PC-3 (cell line): Measurements from ENCODE around the gene PAIP1. TPM values are rescaled to one million over a fixed set of nuclear protein-coding genes. Genes with fewer than 3 reads are reported as not detected.
A peak's percentile ranks its signal among the peaks of the same experiment; 100 is the strongest.

ENCODE experiments used
- ATAC-seq: fragments of 200-7000 bp; cut with Tn5 transposase; 2 replicates; pipeline ENCODE4 v1.9.1; 2020; ENCODE audit warnings: mild to moderate bottlenecking, moderate library complexity
- BruUV-seq: library from RNA; stranded (reverse); fragments of 400-500 nt; replicated peaks from 2 replicates; lab custom pipeline; 2021; lab: Mats Ljungman, UMichigan
- CTCF ChIA-PET: fragments of 300-600 bp; sonication (Branson Sonifier 250); formaldehyde crosslinking; loops from one replicate; lab custom pipeline; 2022; ENCODE audit warnings: antibody characterized with exemption; lab: Charles Lee
- POLR2A ChIA-PET: fragments of 300-600 bp; sonication (Branson Sonifier 250); formaldehyde crosslinking; loops from one replicate; lab custom pipeline; 2022; ENCODE audit warnings: antibody characterized with exemption; ENCODE audit not compliant: unreplicated experiment; lab: Charles Lee
- DNase-seq: peaks from one replicate; pipeline ENCODE4 v3.0.0-alpha.2; 2015
- H2AFZ ChIP-seq: fragments of 300-600 bp; sonication (generic); 2 replicates; pipeline ENCODE4 v1.6.0; 2016; ENCODE audit warnings: antibody characterized with exemption, low read length
- H3F3A ChIP-seq: fragments of 300-600 bp; sonication (generic); one replicate; pipeline ENCODE4 v1.6.0; 2017; ENCODE audit warnings: antibody characterized with exemption, low read length, control low read depth, mild to moderate bottlenecking; ENCODE audit not compliant: unreplicated experiment
- H3K27ac ChIP-seq: fragments of 300-600 bp; sonication (generic); 2 replicates; pipeline ENCODE4 v1.5.1; 2016; ENCODE audit warnings: mild to moderate bottlenecking, low read length
- H3K27me3 ChIP-seq: fragments of 300-600 bp; sonication (generic); 2 replicates; pipeline ENCODE4 v1.6.1; 2016; ENCODE audit warnings: low read length, mixed read lengths
- H3K36me3 ChIP-seq: fragments of 300-600 bp; sonication (generic); 2 replicates; pipeline ENCODE4 v1.6.1; 2016; ENCODE audit warnings: low read depth, mixed run types, low read length, mixed read lengths
- H3K4me1 ChIP-seq: fragments of 300-600 bp; sonication (generic); 2 replicates; pipeline ENCODE4 v1.5.1; 2016; ENCODE audit warnings: low read length; ENCODE audit not compliant: insufficient read depth
- H3K4me2 ChIP-seq: fragments of 300-600 bp; sonication (generic); 2 replicates; pipeline ENCODE4 v1.6.0; 2016; ENCODE audit warnings: low read length
- H3K4me3 ChIP-seq: fragments of 300-600 bp; sonication (generic); 2 replicates; pipeline ENCODE4 v1.5.1; 2016; ENCODE audit warnings: mild to moderate bottlenecking, low read length, mixed read lengths
- H3K79me2 ChIP-seq: fragments of 300-600 bp; sonication (generic); 2 replicates; pipeline ENCODE4 v1.6.1; 2017; ENCODE audit warnings: low read length, mixed read lengths
- H3K9ac ChIP-seq: fragments of 300-600 bp; sonication (generic); 2 replicates; pipeline ENCODE4 v1.6.0; 2016; ENCODE audit warnings: mild to moderate bottlenecking, low read length
- H3K9me2 ChIP-seq: fragments of 300-600 bp; sonication (generic); replicated peaks from 2 replicates; pipeline ENCODE4 v1.6.1; 2016; ENCODE audit warnings: mixed run types, low read length, mixed read lengths
- H3K9me3 ChIP-seq: fragments of 300-600 bp; sonication (generic); 2 replicates; pipeline ENCODE4 v1.6.1; 2016; ENCODE audit warnings: low read length, mixed read lengths
- H4K20me1 ChIP-seq: fragments of 300-600 bp; sonication (generic); 2 replicates; pipeline ENCODE4 v1.6.1; 2016; ENCODE audit warnings: low read length, mixed read lengths
- EZH2 ChIP-seq: fragments of 300-600 bp; sonication (generic); IDR thresholded peaks from one replicate; pipeline ENCODE4 v1.6.1; 2017; ENCODE audit warnings: antibody characterized with exemption, mild to moderate bottlenecking, low read length; ENCODE audit not compliant: unreplicated experiment
- EZH2phosphoT487 ChIP-seq: fragments of 300-600 bp; sonication (generic); IDR thresholded peaks from 2 replicates; pipeline ENCODE4 v1.6.1; 2018; ENCODE audit warnings: mild to moderate bottlenecking, antibody characterized with exemption, low read length, borderline replicate concordance
- intact Hi-C: fragments of 100-400 bp; cut with micrococcal nuclease; formaldehyde crosslinking; loops from 2 replicates; pipeline ENCODE4 v1.9.0; 2023
- total RNA-seq: library from RNA; depleted of rRNA; stranded (reverse); fragments of >200 nt; gene quantifications from 2 replicates; pipeline ENCODE4 v1.2.3, GENCODE V29; 2014
- TF ChIP-seq, protein P1 (sequence below): fragments of 300-600 bp; sonication (generic); conservative IDR thresholded peaks from 2 replicates; pipeline ENCODE4 v1.5.1; 2017; ENCODE audit warnings: antibody characterized with exemption, low read depth, mild to moderate bottlenecking, low read length

PAIP1 gene
- total RNA-seq, 1 experiment from 2014 or later: 142 TPM

DNA sequence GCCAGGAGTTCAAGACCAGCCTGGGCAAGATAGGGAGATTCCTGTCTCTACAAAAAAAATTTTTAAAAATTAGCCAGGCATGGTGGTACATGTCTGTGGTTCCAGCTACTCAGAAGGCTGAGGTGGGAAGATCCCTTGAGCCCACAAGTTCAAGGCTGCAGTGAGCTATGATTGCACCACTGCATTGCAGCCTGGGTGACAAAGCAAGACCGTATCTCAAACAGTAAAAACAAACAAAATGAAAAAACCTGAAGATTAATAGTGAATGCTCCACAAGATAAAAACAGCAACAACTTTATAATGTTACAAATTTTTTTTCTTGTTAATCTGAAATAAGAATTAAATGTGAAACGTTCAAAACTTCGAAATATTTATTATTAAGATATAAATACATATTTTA is 70.5 kb downstream of the PAIP1 start:
- H3K9me3 ChIP-seq: no peaks in the 10 kb centered on the region
- no peak for TF ChIP-seq EZH2
- TF ChIP-seq, protein P1, sequence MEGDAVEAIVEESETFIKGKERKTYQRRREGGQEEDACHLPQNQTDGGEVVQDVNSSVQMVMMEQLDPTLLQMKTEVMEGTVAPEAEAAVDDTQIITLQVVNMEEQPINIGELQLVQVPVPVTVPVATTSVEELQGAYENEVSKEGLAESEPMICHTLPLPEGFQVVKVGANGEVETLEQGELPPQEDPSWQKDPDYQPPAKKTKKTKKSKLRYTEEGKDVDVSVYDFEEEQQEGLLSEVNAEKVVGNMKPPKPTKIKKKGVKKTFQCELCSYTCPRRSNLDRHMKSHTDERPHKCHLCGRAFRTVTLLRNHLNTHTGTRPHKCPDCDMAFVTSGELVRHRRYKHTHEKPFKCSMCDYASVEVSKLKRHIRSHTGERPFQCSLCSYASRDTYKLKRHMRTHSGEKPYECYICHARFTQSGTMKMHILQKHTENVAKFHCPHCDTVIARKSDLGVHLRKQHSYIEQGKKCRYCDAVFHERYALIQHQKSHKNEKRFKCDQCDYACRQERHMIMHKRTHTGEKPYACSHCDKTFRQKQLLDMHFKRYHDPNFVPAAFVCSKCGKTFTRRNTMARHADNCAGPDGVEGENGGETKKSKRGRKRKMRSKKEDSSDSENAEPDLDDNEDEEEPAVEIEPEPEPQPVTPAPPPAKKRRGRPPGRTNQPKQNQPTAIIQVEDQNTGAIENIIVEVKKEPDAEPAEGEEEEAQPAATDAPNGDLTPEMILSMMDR: no peak
- TF ChIP-seq EZH2phosphoT487: no peak
- H3K27me3 ChIP-seq: no peaks in the 10 kb centered on the region
- H3K36me3 ChIP-seq: peaks cover 13% of the 10 kb centered on the region; the same call in 1 of the 2 replicates
- CTCF ChIA-PET: no interaction called here
- no peak overlapping the region for H3K4me3 ChIP-seq
- H3K27ac ChIP-seq: no peak overlapping the region
- H3K9ac ChIP-seq: no peak overlapping the region
- no TSS peak for BruUV-seq
- peaks cover 15% of the 10 kb centered on the region for H3K4me1 ChIP-seq
- no peaks in the 10 kb centered on the region for H3K9me2 ChIP-seq
- H2AFZ ChIP-seq: no peak overlapping the region
- peaks cover 23% of the 10 kb centered on the region for H3K79me2 ChIP-seq
- no peaks in the 10 kb centered on the region for H4K20me1 ChIP-seq
- ATAC-seq (no peak), DNase-seq (no peak)
- intact Hi-C loops: loop anchor here (10.0 kb wide), 1 partner anchor 282 kb away; no protein-coding TSS in a partner anchor
- no peak overlapping the region for H3K4me2 ChIP-seq
- POLR2A ChIA-PET: no interaction called here
- no peaks in the 10 kb centered on the region for H3F3A ChIP-seq

DNA sequence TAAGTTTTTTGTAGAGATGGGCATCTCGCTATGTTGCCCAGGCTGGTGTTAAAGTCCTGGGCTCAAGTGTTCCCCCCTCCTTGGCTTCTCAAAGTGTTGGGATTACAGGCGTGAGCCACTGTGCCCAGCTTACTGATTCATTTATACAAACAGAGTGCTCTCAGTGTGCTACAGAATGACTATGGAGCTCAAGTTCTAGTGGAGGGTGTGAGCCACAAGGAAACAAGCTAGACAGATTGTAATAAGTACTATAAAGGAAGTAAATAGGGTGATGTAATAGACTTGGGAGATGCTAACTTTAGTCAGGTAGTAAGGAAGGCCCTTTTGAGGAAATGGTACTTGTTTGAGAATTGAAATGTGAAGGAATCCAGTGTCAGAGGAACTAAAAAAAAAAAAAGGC is 71.5 kb downstream of the PAIP1 start:
- ATAC-seq (peak; percentile 11), DNase-seq (peak; percentile 26)
- no peaks in the 10 kb centered on the region for H3K27me3 ChIP-seq
- peaks cover 26% of the 10 kb centered on the region for H3K79me2 ChIP-seq
- no peak overlapping the region for H3K4me3 ChIP-seq
- H3K27ac ChIP-seq: no peak overlapping the region
- no TSS peak for BruUV-seq
- no peaks in the 10 kb centered on the region for H3K9me3 ChIP-seq
- no peaks in the 10 kb centered on the region for H4K20me1 ChIP-seq
- no peak overlapping the region for H2AFZ ChIP-seq
- intact Hi-C loops: loop anchor here (10.0 kb wide), 1 partner anchor 281 kb away; no protein-coding TSS in a partner anchor
- no peak for TF ChIP-seq EZH2phosphoT487
- TF ChIP-seq EZH2: no peak
- TF ChIP-seq, protein P1: no peak
- no peaks in the 10 kb centered on the region for H3F3A ChIP-seq
- H3K4me1 ChIP-seq: peaks cover 15% of the 10 kb centered on the region
- peaks cover 13% of the 10 kb centered on the region; the same call in 1 of the 2 replicates for H3K36me3 ChIP-seq
- no peak overlapping the region for H3K9ac ChIP-seq
- ChIA-PET POLR2A (no interaction called here), CTCF (interaction anchor here (0.7 kb wide), 1 partner anchor 12 kb away, joined by 3 read pairs; no protein-coding TSS in a partner anchor)
- H3K4me2 ChIP-seq: no peak overlapping the region
- no peaks in the 10 kb centered on the region for H3K9me2 ChIP-seq
